Measurements from ENCODE around the gene MOV10L1. TPM values are rescaled to one million over a fixed set of nuclear protein-coding genes. Genes with fewer than 3 reads are reported as not detected.
A peak's percentile ranks its signal among the peaks of the same experiment; 100 is the strongest.

The MOV10L1 gene
- total and polyA plus RNA-seq, 2 experiments from 2014 or later, result 0.73 to 1.8 TPM

DNA sequence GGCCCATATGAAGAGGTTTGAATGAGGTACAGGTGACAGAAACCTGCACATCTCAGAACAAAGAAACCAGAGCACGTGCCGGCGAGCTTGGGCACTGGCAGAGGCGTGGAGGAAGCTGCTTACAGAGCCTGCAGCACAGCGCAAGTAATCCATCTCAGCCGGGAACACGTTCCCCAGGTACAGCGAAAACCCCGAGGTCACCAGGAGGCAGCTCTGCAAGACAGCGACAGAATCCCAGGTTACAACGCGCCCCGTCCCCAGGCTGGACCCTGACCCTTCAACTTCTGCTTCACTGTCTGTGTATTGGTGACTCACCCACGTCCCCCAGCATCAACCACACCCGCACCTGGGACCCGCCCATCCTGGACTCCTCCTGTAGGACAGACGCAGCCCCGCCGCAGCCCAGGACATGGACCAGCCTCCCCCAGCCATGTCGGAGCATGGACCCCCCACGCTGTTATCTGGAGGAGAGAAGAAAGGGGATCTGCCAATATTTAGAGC, 6.8 kb upstream of the MOV10L1 start:
- no peaks in the 10 kb centered on the region for H3K79me2 ChIP-seq (replicated peaks; ENCODE audit: insufficient read depth)
- no peaks in the 10 kb centered on the region for H4K20me1 ChIP-seq (replicated peaks; ENCODE audit: insufficient read depth)
- no peak overlapping the region for H3K4me2 ChIP-seq
- ATAC-seq (no peak), DNase-seq (ENCODE audit: low spot score) (no peak)
- 0 out of 2 replicates have a peak overlapping the region, but pooled peaks have one; percentile 5 for H3K27ac Mint-ChIP-seq
- H3K27ac ChIP-seq (ENCODE audit: low read depth), result no peak overlapping the region
- peaks cover 10% of the 10 kb centered on the region for H3K4me1 Mint-ChIP-seq
- no peaks in the 10 kb centered on the region for H3K27me3 ChIP-seq (ENCODE audit: insufficient read depth)
- no peaks in the 10 kb centered on the region for H3K36me3 Mint-ChIP-seq (ENCODE audit: low read depth)
- no peaks in the 10 kb centered on the region; the same call in 1 of the 2 replicates for H3K4me1 ChIP-seq (ENCODE audit: insufficient read depth)
- H3K27me3 Mint-ChIP-seq (ENCODE audit: insufficient read depth, low read depth, poor library complexity), result peaks cover 18% of the 10 kb centered on the region
- no peak overlapping the region for H3K4me3 Mint-ChIP-seq
- H2AFZ ChIP-seq, result peak overlapping the region; percentile 63; the same call in 1 of the 2 replicates
- no peaks in the 10 kb centered on the region for H3F3A ChIP-seq (replicated peaks; ENCODE audit: low read depth)
- no peaks in the 10 kb centered on the region for H3K9me2 ChIP-seq (ENCODE audit: insufficient read depth)
- TF ChIP-seq EZH2 (IDR thresholded peaks at IDR 0.05; ENCODE audit: low read depth, unreplicated experiment) (no peak), ZNF331 (CRISPR knock-in tag; IDR thresholded peaks at IDR 0.05; ENCODE audit: low read depth) (no peak), CREB1 (CRISPR knock-in tag; IDR thresholded peaks at IDR 0.05; ENCODE audit: low read depth) (no peak), POLR2AphosphoS5 (IDR thresholded peaks at IDR 0.05; ENCODE audit: low read depth) (no peak), ZNF114 (CRISPR knock-in tag; IDR thresholded peaks at IDR 0.05) (no peak), NANOG (IDR thresholded peaks at IDR 0.05; ENCODE audit: borderline replicate concordance) (no peak), STAT1 (IDR thresholded peaks at IDR 0.05; ENCODE audit: unreplicated experiment) (no peak)
- TF ChIP-seq, protein P1, sequence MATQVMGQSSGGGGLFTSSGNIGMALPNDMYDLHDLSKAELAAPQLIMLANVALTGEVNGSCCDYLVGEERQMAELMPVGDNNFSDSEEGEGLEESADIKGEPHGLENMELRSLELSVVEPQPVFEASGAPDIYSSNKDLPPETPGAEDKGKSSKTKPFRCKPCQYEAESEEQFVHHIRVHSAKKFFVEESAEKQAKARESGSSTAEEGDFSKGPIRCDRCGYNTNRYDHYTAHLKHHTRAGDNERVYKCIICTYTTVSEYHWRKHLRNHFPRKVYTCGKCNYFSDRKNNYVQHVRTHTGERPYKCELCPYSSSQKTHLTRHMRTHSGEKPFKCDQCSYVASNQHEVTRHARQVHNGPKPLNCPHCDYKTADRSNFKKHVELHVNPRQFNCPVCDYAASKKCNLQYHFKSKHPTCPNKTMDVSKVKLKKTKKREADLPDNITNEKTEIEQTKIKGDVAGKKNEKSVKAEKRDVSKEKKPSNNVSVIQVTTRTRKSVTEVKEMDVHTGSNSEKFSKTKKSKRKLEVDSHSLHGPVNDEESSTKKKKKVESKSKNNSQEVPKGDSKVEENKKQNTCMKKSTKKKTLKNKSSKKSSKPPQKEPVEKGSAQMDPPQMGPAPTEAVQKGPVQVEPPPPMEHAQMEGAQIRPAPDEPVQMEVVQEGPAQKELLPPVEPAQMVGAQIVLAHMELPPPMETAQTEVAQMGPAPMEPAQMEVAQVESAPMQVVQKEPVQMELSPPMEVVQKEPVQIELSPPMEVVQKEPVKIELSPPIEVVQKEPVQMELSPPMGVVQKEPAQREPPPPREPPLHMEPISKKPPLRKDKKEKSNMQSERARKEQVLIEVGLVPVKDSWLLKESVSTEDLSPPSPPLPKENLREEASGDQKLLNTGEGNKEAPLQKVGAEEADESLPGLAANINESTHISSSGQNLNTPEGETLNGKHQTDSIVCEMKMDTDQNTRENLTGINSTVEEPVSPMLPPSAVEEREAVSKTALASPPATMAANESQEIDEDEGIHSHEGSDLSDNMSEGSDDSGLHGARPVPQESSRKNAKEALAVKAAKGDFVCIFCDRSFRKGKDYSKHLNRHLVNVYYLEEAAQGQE (IDR thresholded peaks at IDR 0.05; ENCODE audit: unreplicated experiment), result no peak
- TF ChIP-seq, protein P2, sequence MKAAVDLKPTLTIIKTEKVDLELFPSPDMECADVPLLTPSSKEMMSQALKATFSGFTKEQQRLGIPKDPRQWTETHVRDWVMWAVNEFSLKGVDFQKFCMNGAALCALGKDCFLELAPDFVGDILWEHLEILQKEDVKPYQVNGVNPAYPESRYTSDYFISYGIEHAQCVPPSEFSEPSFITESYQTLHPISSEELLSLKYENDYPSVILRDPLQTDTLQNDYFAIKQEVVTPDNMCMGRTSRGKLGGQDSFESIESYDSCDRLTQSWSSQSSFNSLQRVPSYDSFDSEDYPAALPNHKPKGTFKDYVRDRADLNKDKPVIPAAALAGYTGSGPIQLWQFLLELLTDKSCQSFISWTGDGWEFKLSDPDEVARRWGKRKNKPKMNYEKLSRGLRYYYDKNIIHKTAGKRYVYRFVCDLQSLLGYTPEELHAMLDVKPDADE (IDR thresholded peaks at IDR 0.05), result no peak
- H3K4me3 ChIP-seq, result no peak overlapping the region
- H3K36me3 ChIP-seq (ENCODE audit: insufficient read depth), result no peaks in the 10 kb centered on the region
- H3K9me3 Mint-ChIP-seq, result no peaks in the 10 kb centered on the region

DNA sequence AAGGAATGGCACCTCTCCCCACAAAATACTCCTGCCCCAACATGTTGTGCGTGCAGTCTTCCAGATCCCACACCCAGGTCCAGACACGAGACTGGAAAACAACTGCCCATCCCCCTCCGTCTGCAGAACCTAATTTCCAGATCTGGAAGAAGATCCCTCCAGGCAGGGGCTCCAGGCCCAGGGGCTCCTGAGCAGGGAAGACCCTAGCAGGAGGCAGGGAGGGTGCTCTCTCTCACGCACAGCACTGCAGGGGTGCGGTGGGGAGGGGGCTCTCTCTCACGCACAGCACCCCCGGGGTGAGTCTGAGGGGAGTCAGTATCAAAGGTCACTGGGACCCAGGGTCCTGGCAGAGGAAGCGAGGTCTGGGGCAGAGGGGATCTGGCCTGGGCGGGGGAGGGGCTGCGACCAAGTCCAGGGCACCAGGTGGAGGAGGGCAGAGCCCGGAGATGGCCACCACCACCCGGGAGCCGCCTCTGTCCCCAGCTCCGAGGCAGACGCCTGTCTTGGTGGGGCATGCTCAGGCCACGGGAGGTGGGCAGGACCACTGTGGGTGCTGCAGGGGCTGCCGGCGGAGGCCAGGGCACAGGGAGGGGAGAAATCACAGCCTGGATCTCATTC, 6.2 kb upstream of the MOV10L1 start:
- Mint-ChIP-seq H3K4me1 (peaks cover 10% of the 10 kb centered on the region), H3K27me3 (ENCODE audit: insufficient read depth, low read depth, poor library complexity) (peaks cover 18% of the 10 kb centered on the region), H3K27ac (no peak overlapping the region), H3K9me3 (no peaks in the 10 kb centered on the region), H3K36me3 (ENCODE audit: low read depth) (no peaks in the 10 kb centered on the region), H3K4me3 (no peak overlapping the region)
- no peak for DNase-seq (ENCODE audit: low spot score)
- H3K27me3 ChIP-seq (ENCODE audit: insufficient read depth), result no peaks in the 10 kb centered on the region
- no peaks in the 10 kb centered on the region for H4K20me1 ChIP-seq (replicated peaks; ENCODE audit: insufficient read depth)
- no peak overlapping the region for H3K27ac ChIP-seq (ENCODE audit: low read depth)
- H2AFZ ChIP-seq, result peak overlapping the region; percentile 63; the same call in 1 of the 2 replicates
- no peaks in the 10 kb centered on the region for H3K9me2 ChIP-seq (ENCODE audit: insufficient read depth)
- no peak for ATAC-seq
- no peak overlapping the region for H3K4me2 ChIP-seq
- H3K79me2 ChIP-seq (replicated peaks; ENCODE audit: insufficient read depth), result no peaks in the 10 kb centered on the region
- H3K4me1 ChIP-seq (ENCODE audit: insufficient read depth), result no peaks in the 10 kb centered on the region; the same call in 1 of the 2 replicates
- H3K4me3 ChIP-seq, result no peak overlapping the region
- no peaks in the 10 kb centered on the region for H3K36me3 ChIP-seq (ENCODE audit: insufficient read depth)
- H3F3A ChIP-seq (replicated peaks; ENCODE audit: low read depth), result no peaks in the 10 kb centered on the region
- no peak for TF ChIP-seq ZNF114 (CRISPR knock-in tag; IDR thresholded peaks at IDR 0.05)
- no peak for TF ChIP-seq NANOG (IDR thresholded peaks at IDR 0.05; ENCODE audit: borderline replicate concordance)
- TF ChIP-seq STAT1 (IDR thresholded peaks at IDR 0.05; ENCODE audit: unreplicated experiment), result no peak
- TF ChIP-seq, protein P3, sequence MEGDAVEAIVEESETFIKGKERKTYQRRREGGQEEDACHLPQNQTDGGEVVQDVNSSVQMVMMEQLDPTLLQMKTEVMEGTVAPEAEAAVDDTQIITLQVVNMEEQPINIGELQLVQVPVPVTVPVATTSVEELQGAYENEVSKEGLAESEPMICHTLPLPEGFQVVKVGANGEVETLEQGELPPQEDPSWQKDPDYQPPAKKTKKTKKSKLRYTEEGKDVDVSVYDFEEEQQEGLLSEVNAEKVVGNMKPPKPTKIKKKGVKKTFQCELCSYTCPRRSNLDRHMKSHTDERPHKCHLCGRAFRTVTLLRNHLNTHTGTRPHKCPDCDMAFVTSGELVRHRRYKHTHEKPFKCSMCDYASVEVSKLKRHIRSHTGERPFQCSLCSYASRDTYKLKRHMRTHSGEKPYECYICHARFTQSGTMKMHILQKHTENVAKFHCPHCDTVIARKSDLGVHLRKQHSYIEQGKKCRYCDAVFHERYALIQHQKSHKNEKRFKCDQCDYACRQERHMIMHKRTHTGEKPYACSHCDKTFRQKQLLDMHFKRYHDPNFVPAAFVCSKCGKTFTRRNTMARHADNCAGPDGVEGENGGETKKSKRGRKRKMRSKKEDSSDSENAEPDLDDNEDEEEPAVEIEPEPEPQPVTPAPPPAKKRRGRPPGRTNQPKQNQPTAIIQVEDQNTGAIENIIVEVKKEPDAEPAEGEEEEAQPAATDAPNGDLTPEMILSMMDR (conservative IDR thresholded peaks at IDR 0.05; ENCODE audit: low read depth in 2 of 2), result no peak
- TF ChIP-seq EZH2 (IDR thresholded peaks at IDR 0.05; ENCODE audit: low read depth, unreplicated experiment), result no peak
- TF ChIP-seq ZNF331 (CRISPR knock-in tag; IDR thresholded peaks at IDR 0.05; ENCODE audit: low read depth), result no peak
- no peak for TF ChIP-seq JUNB (IDR thresholded peaks at IDR 0.05; ENCODE audit: unreplicated experiment)
- no peak for TF ChIP-seq CREB1 (CRISPR knock-in tag; IDR thresholded peaks at IDR 0.05; ENCODE audit: low read depth)
- no peak for TF ChIP-seq EZH2phosphoT487 (IDR thresholded peaks at IDR 0.05; ENCODE audit: unreplicated experiment)

Data from GM23338 (cell line).